H7 (cell line): ENCODE data around the gene SOCS3. TPM values are rescaled to one million over a fixed set of nuclear protein-coding genes. Genes with fewer than 3 reads are reported as not detected.

Source experiments
- DNase-seq: peaks from one replicate; pipeline ENCODE4 v3.0.0; 2012
- H3K27me3 ChIP-seq: 2 replicates; pipeline ENCODE4 v1.6.0; 2011; ENCODE audit warnings: mild to moderate bottlenecking, low read length; ENCODE audit not compliant: control insufficient read depth, insufficient read depth
- H3K36me3 ChIP-seq: replicated peaks from 2 replicates; pipeline ENCODE4 v1.5.1; 2011; ENCODE audit warnings: low read length; ENCODE audit not compliant: control insufficient read depth, insufficient read depth
- H3K4me3 ChIP-seq: 2 replicates; pipeline ENCODE4 v1.5.1; 2011; ENCODE audit warnings: low read depth, mild to moderate bottlenecking, control low read depth, low read length, moderate library complexity; ENCODE audit not compliant: insufficient read depth
- total RNA-seq: library from RNA; depleted of rRNA; stranded (reverse); fragments of >200 nt; shearing (Covaris generic); gene quantifications from 2 replicates; pipeline ENCODE4 v1.2.3, GENCODE V29; 2014; rRNA removed

The SOCS3 gene, protein sequence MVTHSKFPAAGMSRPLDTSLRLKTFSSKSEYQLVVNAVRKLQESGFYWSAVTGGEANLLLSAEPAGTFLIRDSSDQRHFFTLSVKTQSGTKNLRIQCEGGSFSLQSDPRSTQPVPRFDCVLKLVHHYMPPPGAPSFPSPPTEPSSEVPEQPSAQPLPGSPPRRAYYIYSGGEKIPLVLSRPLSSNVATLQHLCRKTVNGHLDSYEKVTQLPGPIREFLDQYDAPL
- total RNA-seq: 13.3 and 26.9 TPM in 2 replicates

DNA sequence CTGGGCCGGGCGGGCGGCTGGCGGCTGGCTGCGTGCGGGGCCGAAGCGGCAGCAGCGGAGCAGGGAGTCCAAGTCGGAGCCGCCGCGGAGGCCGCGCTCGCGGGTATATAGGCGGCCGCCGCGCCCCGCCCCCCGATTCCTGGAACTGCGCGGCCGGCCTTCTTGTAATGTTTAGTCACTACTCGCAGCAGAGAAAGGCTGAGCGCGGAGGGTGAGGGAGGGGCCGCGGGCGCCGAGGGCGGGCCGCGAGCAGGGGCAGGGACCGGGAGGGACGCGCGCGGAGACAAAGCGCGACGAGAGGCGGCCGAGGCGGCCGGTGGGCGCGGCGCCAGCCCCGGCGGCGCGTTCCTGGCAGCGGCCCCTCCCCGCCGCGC lies at the start of gene SOCS3:
Gene SOCS3 (minus strand): TSS at position 81 of the 374 bp plus-strand sequence. CDS start 982 bp downstream, outside the sequence.
- Histone ChIP-seq H3K4me3 (peak within 1 kb of the TSS; percentile 83), H3K36me3 (peaks cover 4% of the 10 kb centered on the region), H3K27me3 (peaks cover 29% of the 10 kb centered on the region)
- DNase-seq: peak; percentile 98

DNA sequence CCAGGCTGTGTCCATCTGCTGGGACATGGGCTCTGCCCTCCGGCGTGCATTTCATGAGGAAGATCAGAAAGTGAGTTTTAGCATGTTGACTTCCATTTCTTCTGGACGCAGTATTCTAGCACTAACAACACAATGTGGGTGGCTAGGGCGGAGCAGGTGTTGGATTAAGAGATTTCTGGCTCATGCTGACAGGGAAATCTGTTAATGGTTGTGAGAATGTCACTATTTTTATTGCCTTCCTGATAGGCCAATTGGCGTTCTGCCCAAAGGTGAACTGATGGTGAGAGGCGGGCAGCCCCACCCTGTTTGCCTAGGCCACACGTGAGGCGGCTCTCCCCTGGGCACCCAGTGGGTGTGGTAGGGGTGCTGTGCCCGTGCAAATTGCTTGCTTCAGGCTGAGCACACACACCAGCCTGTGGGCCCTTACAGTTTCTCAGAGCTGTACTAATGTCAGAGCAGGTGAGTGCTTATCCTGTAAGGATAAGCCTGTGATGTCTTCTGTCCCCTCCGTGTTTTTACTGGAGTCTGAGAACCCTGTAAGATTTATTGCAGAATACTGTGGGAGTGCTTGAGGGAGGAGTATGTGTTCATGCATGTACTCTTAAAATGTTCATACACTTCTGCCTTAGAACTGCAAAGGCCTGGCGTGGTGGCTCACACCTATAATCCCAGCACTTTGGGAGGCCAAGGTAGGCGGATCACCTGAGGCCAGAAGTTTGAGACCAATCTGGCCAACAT lies 49.5 kb upstream of the SOCS3 start:
- peaks cover 11% of the 10 kb centered on the region for H3K36me3 ChIP-seq
- no peak overlapping the region for H3K4me3 ChIP-seq
- DNase-seq: no peak
- no peaks in the 10 kb centered on the region for H3K27me3 ChIP-seq

DNA sequence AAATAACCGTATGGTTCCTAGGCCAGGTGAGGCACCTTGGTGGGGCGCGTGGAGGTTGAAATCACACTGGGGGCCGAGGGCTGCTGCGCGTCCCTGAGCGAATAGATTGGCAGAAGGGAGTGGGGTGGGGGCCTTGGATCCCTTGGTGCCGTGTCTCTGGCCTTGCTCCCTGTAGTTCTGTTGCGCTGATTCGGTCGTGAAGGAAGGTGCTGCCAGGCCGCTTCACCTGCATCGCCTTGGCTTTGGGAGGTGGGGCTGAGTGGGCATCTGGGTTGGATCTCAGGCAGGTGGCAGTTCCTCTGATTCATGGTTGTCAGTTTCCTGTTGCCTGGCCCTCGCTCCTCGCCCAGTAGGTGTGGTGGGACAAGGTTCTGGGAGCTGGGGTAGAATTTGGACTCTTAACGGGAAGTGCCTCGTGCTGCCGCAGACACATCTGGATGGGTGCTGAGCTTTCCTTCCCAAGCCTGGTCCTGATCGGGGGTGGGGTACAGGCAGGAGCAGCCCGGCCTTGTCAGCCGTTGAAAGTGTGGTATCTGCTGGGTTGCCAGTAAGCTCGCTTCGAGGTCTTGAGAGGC lies 48.7 kb upstream of the SOCS3 start:
- Histone ChIP-seq H3K4me3 (no peak overlapping the region), H3K27me3 (no peaks in the 10 kb centered on the region), H3K36me3 (peaks cover 12% of the 10 kb centered on the region)
- DNase-seq: no peak

DNA sequence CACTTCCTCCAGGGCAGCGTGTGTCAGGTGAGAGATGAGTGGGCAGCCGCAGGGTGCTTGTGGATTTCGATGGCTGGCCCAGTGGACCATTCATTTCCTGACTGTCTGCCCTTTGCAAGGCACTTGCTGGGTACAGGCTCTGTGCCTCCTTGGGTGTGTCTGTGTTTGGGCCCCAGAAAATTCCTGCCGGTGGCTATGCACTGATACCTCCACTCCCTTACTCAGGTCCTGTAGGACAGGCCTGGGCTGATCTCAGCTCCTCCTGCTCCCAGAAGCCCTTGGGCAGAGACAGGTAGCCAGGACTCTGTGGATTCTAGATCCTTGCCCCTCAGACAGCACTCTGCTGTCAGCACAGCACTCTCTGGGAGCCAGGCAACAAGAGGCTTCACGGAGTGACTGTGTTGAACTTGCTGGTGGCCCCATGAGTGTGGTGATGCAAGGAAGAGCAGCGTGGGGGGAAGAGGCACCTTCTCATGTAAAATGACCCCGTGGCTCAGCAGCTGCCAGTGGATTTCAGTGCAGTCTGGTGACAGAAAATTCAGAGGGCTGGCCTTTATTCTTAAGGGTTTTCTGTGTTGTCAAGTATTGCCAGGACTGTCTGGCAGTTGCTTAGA lies 47.6 kb upstream of the SOCS3 start:
- Histone ChIP-seq H3K4me3 (no peak overlapping the region), H3K36me3 (peaks cover 20% of the 10 kb centered on the region), H3K27me3 (no peaks in the 10 kb centered on the region)
- no peak for DNase-seq

DNA sequence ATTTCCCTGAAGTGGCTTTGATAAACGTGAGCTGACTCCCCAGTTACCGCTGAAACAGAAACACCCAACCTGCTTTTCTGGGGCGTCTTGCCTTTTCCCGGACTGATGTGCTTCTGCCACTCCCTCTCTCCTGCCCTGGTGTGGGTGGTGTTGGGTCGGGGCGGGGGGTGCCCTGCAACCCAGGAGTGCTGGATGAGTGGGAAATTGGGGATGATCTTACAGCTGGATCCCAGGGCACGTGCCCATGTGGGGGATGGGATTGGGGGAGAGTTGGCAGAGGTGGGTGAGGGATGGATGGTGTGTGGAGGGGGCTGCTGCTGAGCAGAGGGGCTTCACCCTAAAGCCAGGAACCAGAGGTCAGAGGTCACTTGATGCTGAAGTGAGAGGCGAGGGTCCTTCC lies 47.0 kb upstream of the SOCS3 start:
- no peak for DNase-seq
- Histone ChIP-seq H3K36me3 (peaks cover 21% of the 10 kb centered on the region), H3K4me3 (no peak overlapping the region), H3K27me3 (no peaks in the 10 kb centered on the region)

DNA sequence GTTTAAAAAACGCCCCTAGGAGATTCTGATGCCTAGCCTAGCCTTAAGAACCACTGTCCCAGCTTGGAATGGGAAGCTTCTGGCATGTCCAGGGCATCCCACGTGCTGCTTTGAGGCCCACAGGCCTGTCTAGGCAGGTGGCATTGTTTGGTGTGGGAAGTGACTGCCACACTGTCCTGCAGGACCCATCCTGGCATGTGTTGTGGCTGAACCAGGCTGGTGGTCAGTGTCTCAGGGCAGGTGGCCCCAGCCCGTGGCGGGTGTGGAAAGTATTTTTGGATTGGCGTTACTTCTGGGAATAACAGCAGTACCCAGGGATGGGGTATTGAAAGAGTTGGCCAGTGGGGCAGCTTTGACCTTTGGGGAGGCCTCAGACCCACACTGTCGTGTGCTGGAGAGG lies 46.5 kb upstream of the SOCS3 start:
- peaks cover 25% of the 10 kb centered on the region for H3K36me3 ChIP-seq
- H3K27me3 ChIP-seq: no peaks in the 10 kb centered on the region
- DNase-seq: no peak
- H3K4me3 ChIP-seq: no peak overlapping the region

DNA sequence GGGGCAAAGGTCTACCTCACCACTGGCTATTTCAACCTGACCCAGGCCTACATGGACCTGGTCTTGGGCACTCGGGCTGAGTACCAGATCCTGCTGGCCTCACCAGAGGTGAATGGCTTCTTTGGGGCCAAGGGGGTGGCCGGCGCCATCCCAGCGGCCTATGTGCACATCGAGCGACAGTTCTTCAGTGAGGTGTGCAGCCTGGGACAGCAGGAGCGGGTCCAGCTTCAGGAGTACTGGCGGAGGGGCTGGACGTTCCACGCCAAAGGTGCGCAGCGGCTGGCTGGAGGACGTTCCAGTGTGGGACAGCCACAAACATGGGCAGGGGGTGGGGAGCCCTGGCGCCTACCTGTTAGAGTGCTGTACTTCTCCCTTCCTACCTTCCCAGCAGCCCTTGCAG lies 43.9 kb upstream of the SOCS3 start:
- no peak overlapping the region for H3K4me3 ChIP-seq
- H3K36me3 ChIP-seq: peaks cover 44% of the 10 kb centered on the region
- no peaks in the 10 kb centered on the region for H3K27me3 ChIP-seq
- DNase-seq: no peak

DNA sequence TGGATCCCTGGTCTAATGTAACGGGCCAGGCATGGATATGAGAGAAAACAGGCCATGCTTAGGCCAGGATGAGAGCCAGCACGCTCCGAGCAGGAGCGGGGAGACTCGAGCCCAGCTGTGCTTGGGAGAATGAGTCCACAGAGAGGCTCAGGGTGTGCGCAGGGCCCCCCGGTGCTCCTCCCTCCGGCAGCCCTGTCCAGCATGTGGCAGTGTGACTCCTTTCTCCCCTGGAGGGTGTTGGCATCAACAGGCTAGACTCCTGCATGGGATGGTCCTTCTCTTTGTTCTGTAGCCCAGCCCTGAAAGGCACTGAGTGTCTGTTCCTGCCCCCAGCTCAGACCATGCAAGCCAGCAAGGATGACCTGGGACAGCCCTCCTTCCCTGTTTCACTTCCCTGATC lies 42.0 kb upstream of the SOCS3 start:
- H3K27me3 ChIP-seq: no peaks in the 10 kb centered on the region
- no peak for DNase-seq
- peaks cover 51% of the 10 kb centered on the region for H3K36me3 ChIP-seq
- H3K4me3 ChIP-seq: no peak overlapping the region

DNA sequence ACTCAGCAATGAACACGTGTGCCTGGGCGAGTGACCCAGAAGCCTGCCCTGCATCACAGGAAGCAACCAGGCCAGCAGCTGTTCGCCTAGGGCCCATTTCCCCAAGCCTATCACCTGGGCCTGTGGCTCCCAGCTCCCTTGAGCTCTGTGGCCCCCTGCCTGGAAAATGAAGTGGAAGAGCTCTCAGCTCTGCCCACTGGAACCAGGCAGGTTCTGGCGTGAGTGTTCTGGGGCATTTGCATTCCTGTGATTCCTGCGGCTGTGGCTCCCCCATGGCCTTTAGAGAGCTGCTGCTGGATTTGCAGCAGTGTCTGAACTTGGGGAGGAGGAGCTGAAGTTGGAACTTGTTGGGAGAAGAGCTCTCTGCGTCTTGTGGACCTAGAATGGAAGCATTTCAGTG lies 41.4 kb upstream of the SOCS3 start:
- Histone ChIP-seq H3K4me3 (no peak overlapping the region), H3K36me3 (peaks cover 55% of the 10 kb centered on the region), H3K27me3 (no peaks in the 10 kb centered on the region)
- no peak for DNase-seq

DNA sequence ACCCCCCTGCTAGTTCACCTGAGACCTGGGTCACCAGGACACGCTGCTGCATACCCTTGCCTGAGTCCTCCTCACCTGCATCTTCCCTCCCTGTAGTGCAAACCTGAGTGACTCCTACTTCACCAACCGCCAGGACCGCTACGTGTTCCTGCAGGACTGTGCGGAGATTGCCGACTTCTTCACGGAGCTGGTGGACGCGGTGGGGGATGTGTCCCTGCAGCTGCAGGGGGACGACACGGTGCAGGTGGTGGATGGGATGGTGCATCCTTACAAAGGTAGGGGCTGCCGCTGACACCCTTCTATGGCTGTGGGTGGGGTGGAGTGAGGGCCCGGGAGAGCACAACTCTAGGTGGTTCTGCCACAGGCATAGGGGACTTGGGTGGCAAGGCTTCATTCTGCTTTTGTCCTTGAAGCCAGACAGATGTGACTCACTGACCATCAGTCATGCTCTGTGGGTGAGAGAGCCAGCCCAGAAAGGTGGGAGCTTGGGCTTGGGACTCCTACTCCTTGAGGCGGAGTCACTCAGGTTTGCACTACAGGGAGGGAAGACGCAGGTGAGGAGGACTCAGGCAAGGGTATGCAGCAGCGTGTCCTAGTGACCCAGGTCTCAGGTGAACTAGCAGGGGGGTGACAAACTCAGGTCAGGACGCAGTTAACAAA lies 40.8 kb upstream of the SOCS3 start:
- DNase-seq: no peak
- H3K4me3 ChIP-seq: no peak overlapping the region
- no peaks in the 10 kb centered on the region for H3K27me3 ChIP-seq
- peaks cover 57% of the 10 kb centered on the region for H3K36me3 ChIP-seq

DNA sequence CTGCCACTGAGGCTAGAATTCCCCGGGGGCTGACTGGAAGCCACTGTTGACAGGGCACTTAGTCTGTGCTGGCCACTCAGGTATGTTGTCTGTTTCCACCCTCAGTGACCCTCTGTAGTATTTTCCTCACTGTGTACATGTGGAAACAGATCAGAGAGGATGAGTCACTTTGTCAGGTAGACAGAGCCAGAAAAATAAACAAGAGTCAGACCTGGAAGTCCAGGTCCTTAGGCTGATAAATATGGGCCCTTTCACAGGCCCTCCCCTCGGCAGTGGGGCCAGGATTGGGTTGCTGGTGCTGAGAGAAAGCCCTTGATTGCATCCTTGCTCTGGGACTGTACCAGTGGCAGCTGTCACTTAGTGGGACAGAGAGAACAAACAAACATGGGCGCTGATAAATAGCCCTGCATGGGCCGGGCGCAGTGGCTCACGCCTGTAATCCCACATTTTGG lies 39.8 kb upstream of the SOCS3 start:
- H3K4me3 ChIP-seq: no peak overlapping the region
- H3K36me3 ChIP-seq: peaks cover 54% of the 10 kb centered on the region
- no peak for DNase-seq
- no peaks in the 10 kb centered on the region for H3K27me3 ChIP-seq

DNA sequence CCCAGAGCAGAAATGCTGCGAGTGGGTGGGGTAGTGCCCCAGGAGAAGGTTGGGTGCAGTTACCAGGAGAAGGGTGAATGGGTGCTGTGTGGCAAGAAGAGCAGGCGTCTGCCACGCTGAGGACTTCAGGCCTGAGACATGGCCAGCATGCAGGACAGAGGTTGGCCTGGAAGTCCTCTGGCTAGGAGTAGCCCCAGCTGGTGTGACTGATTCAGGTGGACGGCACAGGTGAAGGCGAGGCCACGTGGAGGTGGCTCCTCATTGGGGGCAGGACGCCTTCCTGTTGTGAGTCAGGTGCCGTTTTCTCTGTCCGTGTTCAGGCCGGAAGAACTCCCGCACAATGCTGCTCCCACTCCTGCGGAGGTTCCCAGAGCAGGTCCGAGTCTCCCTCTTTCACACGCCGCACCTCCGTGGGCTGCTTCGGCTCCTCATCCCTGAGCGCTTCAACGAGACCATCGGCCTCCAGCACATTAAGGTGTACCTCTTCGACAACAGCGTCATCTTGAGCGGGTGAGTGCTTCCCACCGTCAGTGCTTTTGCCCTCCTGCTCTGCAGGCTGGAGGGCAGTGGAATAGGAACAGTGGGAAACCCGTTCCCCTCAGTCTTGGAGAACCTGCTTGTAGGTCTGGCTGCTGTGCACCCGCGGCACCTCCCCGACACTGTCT lies 39.3 kb upstream of the SOCS3 start:
- Histone ChIP-seq H3K27me3 (no peaks in the 10 kb centered on the region), H3K36me3 (peaks cover 51% of the 10 kb centered on the region), H3K4me3 (no peak overlapping the region)
- DNase-seq: no peak

DNA sequence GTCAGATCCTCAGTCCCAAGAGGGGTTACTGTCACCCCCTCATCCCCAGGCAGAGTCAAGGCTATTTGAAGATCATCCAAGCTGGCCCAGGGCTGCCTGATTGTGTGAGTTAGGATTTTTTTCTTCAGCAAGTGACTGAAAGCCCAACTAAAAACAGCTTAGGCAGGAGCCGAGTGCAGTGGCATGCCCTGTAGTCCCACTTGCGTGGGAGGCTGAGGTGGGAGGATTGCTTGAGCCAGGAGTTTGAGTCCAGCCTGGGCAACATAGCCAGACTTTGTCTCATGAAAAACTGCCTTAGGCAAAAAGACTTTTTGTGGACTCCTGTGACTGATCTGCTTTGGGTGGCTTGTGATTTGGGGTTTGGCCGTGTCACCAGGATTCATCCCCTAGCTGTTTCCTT lies 38.5 kb upstream of the SOCS3 start:
- Histone ChIP-seq H3K27me3 (no peaks in the 10 kb centered on the region), H3K36me3 (peaks cover 48% of the 10 kb centered on the region)

DNA sequence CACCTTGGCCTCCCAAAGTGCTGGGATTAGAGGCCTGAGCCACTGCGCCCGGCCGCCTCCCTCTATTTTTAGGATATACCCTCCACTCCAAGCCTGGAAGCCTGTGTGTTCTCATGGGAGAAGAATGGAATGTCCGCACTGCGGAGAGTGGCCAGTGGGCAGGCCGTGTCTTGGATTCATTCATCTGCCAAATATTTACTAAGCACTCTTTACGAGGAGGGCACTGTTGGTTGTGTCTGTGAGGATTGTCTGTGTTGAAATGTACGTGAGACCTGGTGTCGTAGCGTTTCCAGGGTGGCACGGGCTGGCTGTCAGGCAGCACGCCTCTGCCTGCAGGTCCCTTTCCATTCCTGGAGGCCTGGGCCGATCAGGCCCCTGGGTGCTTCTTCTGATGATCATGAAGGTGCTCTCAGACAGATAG lies 37.8 kb upstream of the SOCS3 start:
- Histone ChIP-seq H3K4me3 (no peak overlapping the region), H3K27me3 (no peaks in the 10 kb centered on the region), H3K36me3 (peaks cover 44% of the 10 kb centered on the region)
- no peak for DNase-seq

More for the DNA sequence above, 38.5 kb upstream of the SOCS3 start:
- no peak for DNase-seq
- no peak overlapping the region for H3K4me3 ChIP-seq
